Measurements from ENCODE around the gene PATE1.

GRCh38 chr11:125797641-125798040, 51.6 kb downstream of the PATE1 start:
- TF ChIP-seq CTCF (optimal IDR thresholded peaks at IDR 0.05 in 1 of 3, IDR thresholded peaks at IDR 0.05 in 1 of 3, conservative IDR thresholded peaks at IDR 0.05 in 1 of 3; ENCODE audit: extremely low read depth in 1 of 3, insufficient read depth in 2 of 3, low read length in 3 of 3) (no peak), EZH2 (IDR thresholded peaks at IDR 0.05; ENCODE audit: low read length) (no peak)
